ENCODE measurements around the gene BLTP2.

The BLTP2 gene

GRCh38 chr17:28634206-28634865, 10.6 kb downstream of the BLTP2 start:
- TF ChIP-seq CTCF (conservative IDR thresholded peaks at IDR 0.05; ENCODE audit: control insufficient read depth, insufficient read depth, low read depth, low read length) = no peak
- H3K4me3 ChIP-seq (ENCODE audit: control insufficient read depth, low read depth, low read length) = no peak overlapping the region
- DNase-seq (ENCODE audit: low read depth) = no peak

GRCh38 chr17:28626818-28627217, 18.1 kb downstream of the BLTP2 start:
- DNase-seq (ENCODE audit: low read depth) = no peak
- TF ChIP-seq CTCF (conservative IDR thresholded peaks at IDR 0.05; ENCODE audit: control insufficient read depth, insufficient read depth, low read depth, low read length) = no peak
- H3K4me3 ChIP-seq (ENCODE audit: control insufficient read depth, low read depth, low read length) = no peak overlapping the region

GRCh38 chr17:28624148-28624547, 20.8 kb downstream of the BLTP2 start:
- DNase-seq (ENCODE audit: low read depth) = no peak
- no peak overlapping the region for H3K4me3 ChIP-seq (ENCODE audit: control insufficient read depth, low read depth, low read length)
- no peak for TF ChIP-seq CTCF (conservative IDR thresholded peaks at IDR 0.05; ENCODE audit: control insufficient read depth, insufficient read depth, low read depth, low read length)

GRCh38 chr17:28623696-28624095, 21.3 kb downstream of the BLTP2 start:
- no peak overlapping the region for H3K4me3 ChIP-seq (ENCODE audit: control insufficient read depth, low read depth, low read length)
- no peak for DNase-seq (ENCODE audit: low read depth)
- no peak for TF ChIP-seq CTCF (conservative IDR thresholded peaks at IDR 0.05; ENCODE audit: control insufficient read depth, insufficient read depth, low read depth, low read length)

GRCh38 chr17:28622186-28622585, 22.8 kb downstream of the BLTP2 start:
- no peak for TF ChIP-seq CTCF (conservative IDR thresholded peaks at IDR 0.05; ENCODE audit: control insufficient read depth, insufficient read depth, low read depth, low read length)
- no peak overlapping the region for H3K4me3 ChIP-seq (ENCODE audit: control insufficient read depth, low read depth, low read length)
- no peak for DNase-seq (ENCODE audit: low read depth)

- DNase-seq (ENCODE audit: low read depth) = no peak
- no peak overlapping the region for H3K4me3 ChIP-seq (ENCODE audit: control insufficient read depth, low read depth, low read length)
- TF ChIP-seq CTCF (conservative IDR thresholded peaks at IDR 0.05; ENCODE audit: control insufficient read depth, insufficient read depth, low read depth, low read length) = no peak
Measured at GRCh38 chr17:28620010-28620409, 24.9 kb downstream of the BLTP2 start.

GRCh38 chr17:28618464-28618863, 26.5 kb downstream of the BLTP2 start:
- DNase-seq (ENCODE audit: low read depth) = no peak
- TF ChIP-seq CTCF (conservative IDR thresholded peaks at IDR 0.05; ENCODE audit: control insufficient read depth, insufficient read depth, low read depth, low read length) = no peak

More at GRCh38 chr17:28618464-28618863, 26.5 kb downstream of the BLTP2 start:
- no peak overlapping the region for H3K4me3 ChIP-seq (ENCODE audit: control insufficient read depth, low read depth, low read length)
